WTC11 (cell line): ENCODE data around the gene NEDD8. TPM values are rescaled to one million over a fixed set of nuclear protein-coding genes. Genes with fewer than 3 reads are reported as not detected.

ENCODE experiments used
- ATAC-seq: fragments of 200-7000 bp; cut with Tn5 transposase; 2 replicates; pipeline ENCODE4 v1.10.0; 2021; ENCODE audit warnings: mild to moderate bottlenecking, moderate library complexity
- CTCF ChIA-PET: fragments of 300-600 bp; sonication (Branson Sonifier 250); formaldehyde crosslinking; loops from one replicate; lab custom pipeline; 2021; ENCODE audit warnings: antibody characterized with exemption; lab: Charles Lee
- POLR2A ChIA-PET: fragments of 350-600 bp; sonication (Branson Sonifier 250); formaldehyde crosslinking; loops from one replicate; lab custom pipeline; 2021; ENCODE audit warnings: antibody characterized with exemption; lab: Charles Lee
- DNase-seq: peaks from one replicate; pipeline ENCODE4 v3.0.0; 2021; ENCODE audit warnings: low spot score
- H3K27ac Mint-ChIP-seq: 2 replicates; pipeline ENCODE4 v1.8.0; 2021; ENCODE audit warnings: mixed read lengths
- H3K27me3 Mint-ChIP-seq: 2 replicates; pipeline ENCODE4 v1.8.0; 2021; ENCODE audit warnings: low read depth, mild to moderate bottlenecking, moderate library complexity, mixed read lengths
- H3K36me3 Mint-ChIP-seq: 2 replicates; pipeline ENCODE4 v1.8.0; 2021; ENCODE audit warnings: mixed read lengths
- H3K4me1 Mint-ChIP-seq: 2 replicates; pipeline ENCODE4 v1.8.0; 2022; ENCODE audit warnings: mixed read lengths
- H3K4me3 Mint-ChIP-seq: 2 replicates; pipeline ENCODE4 v1.8.0; 2021; ENCODE audit warnings: mild to moderate bottlenecking, moderate library complexity, mixed read lengths
- H3K9me3 Mint-ChIP-seq: 2 replicates; pipeline ENCODE4 v1.8.0; 2021; ENCODE audit warnings: mixed read lengths
- AR ChIP-seq: fragments of 250-450 bp; sonication (Bioruptor Pico); IDR thresholded peaks from 2 replicates; pipeline ENCODE4 v1.9.0; 2021; ENCODE audit warnings: mild to moderate bottlenecking
- CREM ChIP-seq: sonication (generic); formaldehyde crosslinking; IDR thresholded peaks from 2 replicates; pipeline ENCODE4 v1.8.1; 2022; ENCODE audit warnings: mild to moderate bottlenecking, missing genetic modification reagents, moderate library complexity
- FOXJ3 ChIP-seq: sonication (generic); formaldehyde crosslinking; IDR thresholded peaks from 2 replicates; pipeline ENCODE4 v1.9.0; 2021; ENCODE audit warnings: missing genetic modification reagents, mild to moderate bottlenecking, borderline replicate concordance
- GABPB1 ChIP-seq: sonication (generic); formaldehyde crosslinking; IDR thresholded peaks from 2 replicates; pipeline ENCODE4 v1.8.1; 2023; ENCODE audit warnings: mild to moderate bottlenecking, missing genetic modification reagents
- KAT7 ChIP-seq: sonication (generic); formaldehyde crosslinking; IDR thresholded peaks from 2 replicates; pipeline ENCODE4 v1.8.1; 2023; ENCODE audit warnings: missing genetic modification reagents, mild to moderate bottlenecking, borderline replicate concordance
- NFYB ChIP-seq: sonication (generic); formaldehyde crosslinking; conservative IDR thresholded peaks from 2 replicates; pipeline ENCODE4 v1.8.0; 2022; ENCODE audit warnings: low read depth, missing genetic modification reagents
- NR3C1 ChIP-seq: sonication (generic); formaldehyde crosslinking; conservative IDR thresholded peaks from 2 replicates; pipeline ENCODE4 v1.8.1; 2023; ENCODE audit warnings: low read depth, mild to moderate bottlenecking, missing genetic modification reagents
- PRDM15 ChIP-seq: sonication (generic); formaldehyde crosslinking; IDR thresholded peaks from 2 replicates; pipeline ENCODE4 v1.8.0; 2022; ENCODE audit warnings: missing genetic modification reagents
- STAT6 ChIP-seq: sonication (generic); formaldehyde crosslinking; conservative IDR thresholded peaks from 2 replicates; pipeline ENCODE4 v1.8.1; 2023; ENCODE audit warnings: mild to moderate bottlenecking, low read depth, missing genetic modification reagents, moderate library complexity
- USF2 ChIP-seq: sonication (generic); formaldehyde crosslinking; IDR thresholded peaks from 2 replicates; pipeline ENCODE4 v1.8.1; 2023; ENCODE audit warnings: mild to moderate bottlenecking, missing genetic modification reagents, moderate library complexity
- ZMAT4 ChIP-seq: fragments of 250-450 bp; sonication (Bioruptor Pico); IDR thresholded peaks from 2 replicates; pipeline ENCODE4 v1.9.0; 2021; ENCODE audit warnings: mild to moderate bottlenecking
- ZNF219 ChIP-seq: sonication (generic); formaldehyde crosslinking; IDR thresholded peaks from 2 replicates; pipeline ENCODE4 v1.8.0; 2023; ENCODE audit warnings: missing genetic modification reagents, mild to moderate bottlenecking, borderline replicate concordance
- ZNF416 ChIP-seq: fragments of 250-450 bp; sonication (Bioruptor Pico); IDR thresholded peaks from 2 replicates; pipeline ENCODE4 v1.9.0; 2021; ENCODE audit warnings: mild to moderate bottlenecking, inconsistent platforms
- ZNF512 ChIP-seq: sonication (generic); formaldehyde crosslinking; IDR thresholded peaks from 2 replicates; pipeline ENCODE4 v1.8.1; 2022; ENCODE audit warnings: missing genetic modification reagents, borderline replicate concordance
- ZNF671 ChIP-seq: fragments of 250-450 bp; sonication (Bioruptor Pico); IDR thresholded peaks from 2 replicates; pipeline ENCODE4 v1.8.0; 2021; ENCODE audit warnings: mild to moderate bottlenecking
- total RNA-seq: library from RNA; stranded (reverse); gene quantifications from 3 replicates; pipeline ENCODE4 v1.2.3, GENCODE V29; 2021
- TF ChIP-seq, protein P1 (sequence below): sonication (generic); formaldehyde crosslinking; IDR thresholded peaks from 2 replicates; pipeline ENCODE4 v1.8.0; 2022; ENCODE audit warnings: mild to moderate bottlenecking, missing genetic modification reagents

Gene NEDD8
- total RNA-seq, 1 experiment from 2014 or later = 233 TPM

- no peak overlapping the region for H3K27ac Mint-ChIP-seq
- CTCF ChIA-PET = interaction anchor here (3.3 kb wide), 1 partner anchor 26 kb away, joined by 24 read pairs; the partner anchor contains the start of gene IRF9
- H3K27me3 Mint-ChIP-seq = no peaks in the 10 kb centered on the region
- POLR2A ChIA-PET = no interaction called here
- H3K9me3 Mint-ChIP-seq = no peaks in the 10 kb centered on the region
- peak overlapping the region; percentile 89 for H3K4me3 Mint-ChIP-seq
- no peak for ATAC-seq
- H3K36me3 Mint-ChIP-seq = peaks cover 33% of the 10 kb centered on the region
- peaks cover 16% of the 10 kb centered on the region for H3K4me1 Mint-ChIP-seq
- no peak for TF ChIP-seq ZMAT4 (CRISPR knock-in tag)
- TF ChIP-seq NFYB (CRISPR knock-in tag) = no peak
- no peak for TF ChIP-seq ZNF219 (CRISPR knock-in tag)
- TF ChIP-seq, all 79 proteins: peak for 0
- no peak for DNase-seq
Measured at GRCh38 chr14:24186831-24187538, 45.2 kb downstream of the NEDD8 start.

GRCh38 chr14:24185741-24186140 is 46.4 kb downstream of the NEDD8 start:
- Mint-ChIP-seq H3K36me3 (peaks cover 34% of the 10 kb centered on the region), H3K27ac (no peak overlapping the region), H3K4me3 (no peak overlapping the region), H3K27me3 (no peaks in the 10 kb centered on the region), H3K9me3 (no peaks in the 10 kb centered on the region), H3K4me1 (peaks cover 16% of the 10 kb centered on the region)
- DNase-seq (no peak), ATAC-seq (no peak)
- TF ChIP-seq PRDM15 (CRISPR knock-in tag) = no peak
- TF ChIP-seq CREM (CRISPR knock-in tag) = no peak
- TF ChIP-seq NR3C1 (CRISPR knock-in tag) = no peak
- TF ChIP-seq FOXJ3 (CRISPR knock-in tag) = no peak
- POLR2A ChIA-PET = no interaction called here
- CTCF ChIA-PET = interaction anchor here (0.9 kb wide), 1 partner anchor 25 kb away, joined by 3 read pairs; the partner anchor contains the start of gene IRF9

- ChIA-PET CTCF (interaction anchor here (1.2 kb wide), 1 partner anchor 31 kb away, joined by 3 read pairs; the partner anchor contains the start of gene MDP1), POLR2A (no interaction called here)
- ATAC-seq (no peak), DNase-seq (no peak)
- H3K4me1 Mint-ChIP-seq = peaks cover 16% of the 10 kb centered on the region
- H3K27me3 Mint-ChIP-seq = no peaks in the 10 kb centered on the region
- peaks cover 37% of the 10 kb centered on the region for H3K36me3 Mint-ChIP-seq
- H3K27ac Mint-ChIP-seq = no peak overlapping the region
- H3K9me3 Mint-ChIP-seq = no peaks in the 10 kb centered on the region
- H3K4me3 Mint-ChIP-seq = no peak overlapping the region
- TF ChIP-seq USF2 = no peak
- TF ChIP-seq NR3C1 (CRISPR knock-in tag) = no peak
- no peak for TF ChIP-seq ZMAT4 (CRISPR knock-in tag)
- TF ChIP-seq AR (CRISPR knock-in tag) = no peak
- no peak for TF ChIP-seq KAT7
- no peak for TF ChIP-seq ZNF671 (CRISPR knock-in tag)
- no peak for TF ChIP-seq STAT6 (CRISPR knock-in tag)
- TF ChIP-seq, protein P1, sequence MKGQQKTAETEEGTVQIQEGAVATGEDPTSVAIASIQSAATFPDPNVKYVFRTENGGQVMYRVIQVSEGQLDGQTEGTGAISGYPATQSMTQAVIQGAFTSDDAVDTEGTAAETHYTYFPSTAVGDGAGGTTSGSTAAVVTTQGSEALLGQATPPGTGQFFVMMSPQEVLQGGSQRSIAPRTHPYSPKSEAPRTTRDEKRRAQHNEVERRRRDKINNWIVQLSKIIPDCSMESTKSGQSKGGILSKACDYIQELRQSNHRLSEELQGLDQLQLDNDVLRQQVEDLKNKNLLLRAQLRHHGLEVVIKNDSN (CRISPR knock-in tag) = no peak
- no peak for TF ChIP-seq GABPB1 (CRISPR knock-in tag)
- no peak for TF ChIP-seq ZNF512 (CRISPR knock-in tag)
- no peak for TF ChIP-seq ZNF416 (CRISPR knock-in tag)
- TF ChIP-seq FOXJ3 (CRISPR knock-in tag) = no peak
Measured at GRCh38 chr14:24185026-24185425, 47.1 kb downstream of the NEDD8 start.
